Erythroblast (primary cell): Measurements from ENCODE around the gene SLC36A3.

ENCODE experiments used
- GATA1 ChIP-seq: IDR thresholded peaks from 2 replicates; pipeline ENCODE4 v1.6.1; 2011; ENCODE audit warnings: low read depth, mild to moderate bottlenecking, control low read depth, low read length, moderate library complexity
- POLR2A ChIP-seq: IDR thresholded peaks from 2 replicates; pipeline ENCODE4 v1.6.1; 2011; ENCODE audit warnings: mild to moderate bottlenecking, low read length

DNA sequence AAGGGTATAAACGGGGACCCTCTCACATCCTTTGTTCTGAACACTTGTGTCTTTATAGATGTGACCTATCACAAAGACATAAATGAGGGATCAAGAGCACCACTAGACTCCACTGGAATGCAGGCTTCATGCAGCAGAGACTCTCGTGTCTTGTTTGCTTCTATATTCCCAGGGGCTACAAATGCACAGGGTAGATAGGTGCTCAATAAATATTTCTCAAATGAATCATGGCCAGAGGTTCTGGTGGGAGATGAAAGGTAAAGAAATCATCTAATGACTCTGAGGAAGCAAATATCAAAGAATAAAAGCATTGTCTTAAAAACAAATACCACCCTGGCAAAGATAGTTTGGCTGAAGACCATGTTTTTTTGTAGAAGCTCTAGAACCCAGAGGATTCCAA, 6.6 kb downstream of the SLC36A3 start:
- TF ChIP-seq POLR2A (no peak), GATA1 (no peak)
